Memory B cell (primary cell): ENCODE data around the gene LPCAT2.
"Not testable (repeated sequence)": the region's sequence is repeated elsewhere in the genome, so short reads cannot be mapped to it uniquely, and the experiment has no call there.

ENCODE experiments used
- ATAC-seq: fragments of 150-1000 bp; cut with Tn5 transposase; 2 replicates; pipeline ENCODE4 v1.10.0; 2021; ENCODE audit warnings: low read depth, mild to moderate bottlenecking, moderate library complexity
- DNase-seq, 2 donors: peaks; one replicate each; pipeline ENCODE4 v3.0.0; 2022; ENCODE audit warnings: low spot score in 2 of 2
- H3K27ac Mint-ChIP-seq: one replicate; pipeline ENCODE4 v1.8.0; 2022; ENCODE audit warnings: mild to moderate bottlenecking, moderate library complexity, mixed read lengths
- H3K27me3 Mint-ChIP-seq: one replicate; pipeline ENCODE4 v1.8.0; 2022; ENCODE audit warnings: mixed read lengths
- H3K36me3 Mint-ChIP-seq: one replicate; pipeline ENCODE4 v1.8.0; 2022; ENCODE audit warnings: mild to moderate bottlenecking, mixed read lengths
- H3K4me1 Mint-ChIP-seq: one replicate; pipeline ENCODE4 v1.8.0; 2022; ENCODE audit warnings: mixed read lengths
- H3K4me3 Mint-ChIP-seq: one replicate; pipeline ENCODE4 v1.8.0; 2022; ENCODE audit warnings: mild to moderate bottlenecking, moderate library complexity, mixed read lengths
- H3K9me3 Mint-ChIP-seq: one replicate; pipeline ENCODE4 v1.8.0; 2022; ENCODE audit warnings: mixed read lengths

The LPCAT2 gene

DNA sequence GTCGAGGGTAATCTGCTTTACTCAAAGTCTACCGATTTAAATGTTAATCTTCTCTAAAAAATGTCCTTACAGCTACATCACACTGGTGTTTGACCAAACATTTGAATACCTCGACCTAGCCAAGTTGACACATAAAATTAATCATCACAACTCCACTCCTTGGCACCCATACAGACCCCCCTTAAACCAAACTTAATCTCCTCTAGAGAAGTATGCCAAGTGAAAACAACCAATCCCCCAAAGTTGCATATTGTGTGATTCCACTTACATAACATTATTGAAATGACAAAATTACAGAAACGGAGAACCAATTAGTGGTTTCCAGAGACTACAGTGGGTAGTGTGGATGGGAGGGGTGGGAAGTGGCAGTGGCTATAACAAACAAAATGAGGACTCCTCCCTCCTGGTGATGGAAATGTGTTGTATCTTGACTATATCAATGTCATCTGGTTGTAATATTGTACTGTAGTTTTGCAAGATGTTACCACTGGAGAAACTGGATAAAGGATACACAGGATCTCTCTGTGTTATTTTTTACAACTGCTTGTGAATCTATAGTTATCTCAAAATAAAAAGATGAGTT lies 97.0 kb downstream of the LPCAT2 start:
- DNase-seq, result no peak
- no peak overlapping the region for H3K27ac Mint-ChIP-seq
- no peaks in the 10 kb centered on the region for H3K27me3 Mint-ChIP-seq
- no peaks in the 10 kb centered on the region for H3K36me3 Mint-ChIP-seq
- ATAC-seq, result no peak
- H3K4me3 Mint-ChIP-seq, result no peak overlapping the region
- no peaks in the 10 kb centered on the region for H3K4me1 Mint-ChIP-seq
- peaks cover 15% of the 10 kb centered on the region for H3K9me3 Mint-ChIP-seq

DNA sequence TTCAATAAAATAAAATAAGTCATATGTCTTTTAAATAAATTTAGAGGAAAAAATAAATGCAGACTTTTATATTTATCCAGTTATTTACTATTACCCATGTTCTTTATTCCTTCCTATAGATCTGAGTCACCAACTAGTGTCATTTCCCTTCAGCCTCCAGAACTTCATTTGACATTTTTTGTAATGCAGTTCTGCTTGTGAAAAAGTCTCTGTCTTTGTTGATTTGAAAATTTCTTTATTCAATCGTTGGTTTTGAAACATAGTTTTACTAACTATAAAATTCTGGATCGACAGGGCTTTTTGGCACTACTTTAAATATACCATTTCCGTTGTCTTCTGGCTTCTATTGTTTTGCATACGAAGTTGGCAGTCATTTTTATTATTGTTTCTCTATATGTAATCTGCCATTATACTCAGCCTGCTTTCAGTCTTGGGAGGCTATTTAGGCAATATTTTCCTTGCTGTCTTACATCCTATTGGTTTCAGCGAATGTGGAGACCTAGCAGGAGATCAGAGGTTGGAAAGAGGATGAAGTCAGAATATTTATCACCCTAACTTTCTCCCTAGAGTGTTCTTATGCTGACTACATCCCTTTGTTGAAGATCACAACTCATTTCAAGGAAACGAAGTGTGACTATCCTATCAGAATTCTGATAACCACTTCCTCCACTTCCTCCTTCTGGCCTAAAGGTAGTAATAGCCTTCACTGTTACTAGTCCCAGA lies 104.9 kb downstream of the LPCAT2 start:
- ATAC-seq (no peak), DNase-seq (no peak)
- Mint-ChIP-seq H3K27ac (no peak overlapping the region), H3K4me1 (no peaks in the 10 kb centered on the region), H3K36me3 (no peaks in the 10 kb centered on the region), H3K27me3 (peaks cover 2% of the 10 kb centered on the region), H3K9me3 (peaks cover 16% of the 10 kb centered on the region), H3K4me3 (no peak overlapping the region)

DNA sequence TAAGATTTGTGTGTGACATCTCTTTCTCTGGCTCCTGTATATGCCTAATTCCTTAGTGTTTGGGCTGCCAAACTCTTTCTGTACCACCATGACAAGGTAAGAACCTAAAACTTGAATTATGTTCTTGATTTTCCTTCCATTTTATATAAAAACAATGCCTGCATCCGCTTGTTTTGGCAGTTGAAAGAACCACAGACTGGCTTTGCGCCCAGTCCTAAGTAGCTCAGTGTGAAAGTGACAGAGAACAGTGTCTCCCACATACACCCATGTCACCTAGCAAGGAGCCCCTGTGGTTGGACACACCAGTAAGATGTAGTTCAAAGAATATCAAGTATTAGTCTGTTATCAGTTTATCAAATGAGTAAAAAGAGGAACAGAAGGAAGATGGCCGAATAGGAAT lies 106.2 kb downstream of the LPCAT2 start:
- Mint-ChIP-seq H3K4me3 (no peak overlapping the region), H3K27me3 (peaks cover 2% of the 10 kb centered on the region), H3K4me1 (no peaks in the 10 kb centered on the region), H3K9me3 (peaks cover 15% of the 10 kb centered on the region), H3K36me3 (no peaks in the 10 kb centered on the region), H3K27ac (no peak overlapping the region)
- DNase-seq (no peak), ATAC-seq (no peak)

DNA sequence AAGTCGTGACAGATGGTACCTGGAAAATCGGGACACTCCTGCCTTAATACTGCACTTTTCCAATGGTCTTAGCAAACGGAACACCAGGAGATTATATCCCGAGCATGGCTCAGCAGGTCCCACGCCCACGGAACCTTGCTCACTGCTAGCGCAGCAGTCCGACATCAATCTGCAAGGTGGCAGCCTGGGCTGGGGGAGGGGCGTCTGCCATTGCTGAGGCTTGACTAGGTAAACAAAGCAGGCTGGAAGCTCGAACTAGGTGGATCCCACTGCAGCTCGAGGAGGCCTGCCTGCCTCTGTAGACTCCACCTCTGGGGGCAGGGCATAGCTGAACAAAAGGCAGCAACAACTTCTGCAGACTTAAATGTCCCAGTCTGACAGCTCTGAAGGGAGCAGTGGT lies 106.8 kb downstream of the LPCAT2 start:
- H3K27me3 Mint-ChIP-seq, H3K4me3 Mint-ChIP-seq, H3K4me1 Mint-ChIP-seq, H3K36me3 Mint-ChIP-seq, DNase-seq, ATAC-seq, H3K27ac Mint-ChIP-seq: not testable (repeated sequence)
- peaks cover 10% of the 10 kb centered on the region for H3K9me3 Mint-ChIP-seq

DNA sequence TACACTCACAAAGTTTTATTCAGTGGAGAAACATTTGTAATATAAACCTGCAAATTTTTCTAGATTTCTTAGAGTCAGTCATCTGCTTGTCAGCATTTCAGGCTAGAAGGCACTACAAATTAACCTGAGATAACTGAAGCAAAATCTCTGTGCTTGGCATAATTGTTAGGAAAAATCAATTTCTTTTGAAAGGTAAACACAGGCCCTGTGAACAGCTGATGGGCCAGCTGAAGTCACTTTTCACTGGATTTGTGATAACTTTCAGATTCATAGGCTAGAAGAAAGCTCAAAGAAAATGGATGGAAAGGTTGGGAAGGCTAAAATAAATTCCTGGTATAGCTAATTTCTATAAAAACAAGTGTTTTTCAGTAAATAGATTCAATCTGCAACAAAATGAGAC lies 112.9 kb downstream of the LPCAT2 start:
- DNase-seq (no peak), ATAC-seq (no peak)
- Mint-ChIP-seq H3K36me3 (no peaks in the 10 kb centered on the region), H3K27ac (no peak overlapping the region), H3K4me3 (no peak overlapping the region), H3K9me3 (peaks cover 9% of the 10 kb centered on the region), H3K27me3 (no peaks in the 10 kb centered on the region), H3K4me1 (no peaks in the 10 kb centered on the region)

DNA sequence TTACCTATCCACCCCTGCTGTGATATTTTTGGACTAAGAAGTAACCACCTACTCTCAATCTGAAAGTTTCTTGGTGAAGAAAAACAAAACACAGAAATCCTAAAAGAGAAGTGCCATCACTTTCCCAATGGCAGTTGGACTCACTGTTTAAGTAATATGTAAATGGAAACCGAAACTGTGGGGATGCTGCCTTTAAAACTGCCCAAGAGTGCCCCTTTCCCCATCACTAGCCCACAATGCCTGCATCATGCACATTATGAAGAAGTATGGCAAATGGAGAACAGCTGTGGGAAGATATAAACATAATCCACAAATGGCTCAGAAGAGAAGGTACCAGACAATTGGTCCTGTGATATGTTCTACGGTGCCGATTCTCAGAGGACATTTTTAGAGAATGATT lies 113.4 kb downstream of the LPCAT2 start:
- Mint-ChIP-seq H3K27me3 (no peaks in the 10 kb centered on the region), H3K4me3 (no peak overlapping the region), H3K36me3 (no peaks in the 10 kb centered on the region), H3K9me3 (peaks cover 7% of the 10 kb centered on the region), H3K27ac (no peak overlapping the region), H3K4me1 (no peaks in the 10 kb centered on the region)
- DNase-seq, result no peak
- ATAC-seq, result no peak

DNA sequence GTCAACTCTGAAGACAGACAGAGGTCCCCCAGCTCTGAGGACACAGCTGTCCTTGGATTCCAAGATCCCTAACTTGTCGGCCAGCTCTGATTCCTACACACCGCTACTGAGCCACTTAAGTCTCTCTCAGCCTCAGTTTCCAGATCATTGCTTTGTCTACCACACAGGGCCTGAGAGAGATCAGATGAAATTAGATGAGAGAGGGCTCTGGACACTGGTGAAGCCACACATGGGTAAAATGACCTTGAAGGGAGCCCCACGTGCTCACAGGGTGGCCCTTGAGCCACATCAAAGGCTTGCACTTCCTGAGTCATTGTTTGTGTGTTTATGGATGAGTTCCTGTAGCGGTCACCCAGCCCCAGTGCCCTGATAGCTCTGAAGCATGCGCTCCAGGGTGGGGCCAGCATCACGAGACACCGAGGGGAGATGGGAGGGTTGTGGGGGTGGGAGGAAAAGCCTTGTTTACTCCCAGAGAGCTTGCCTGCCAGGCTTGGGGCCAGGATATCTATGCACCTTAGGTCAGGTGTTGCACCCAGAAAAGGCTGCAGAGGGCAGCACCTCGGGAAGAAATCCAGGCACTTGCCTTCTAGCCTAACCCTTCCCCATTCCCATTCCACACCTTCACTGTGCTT lies 114.2 kb downstream of the LPCAT2 start:
- no peak for DNase-seq
- ATAC-seq, result no peak
- Mint-ChIP-seq H3K36me3 (no peaks in the 10 kb centered on the region), H3K9me3 (peaks cover 7% of the 10 kb centered on the region), H3K4me3 (no peak overlapping the region), H3K4me1 (no peaks in the 10 kb centered on the region), H3K27me3 (no peaks in the 10 kb centered on the region), H3K27ac (no peak overlapping the region)

DNA sequence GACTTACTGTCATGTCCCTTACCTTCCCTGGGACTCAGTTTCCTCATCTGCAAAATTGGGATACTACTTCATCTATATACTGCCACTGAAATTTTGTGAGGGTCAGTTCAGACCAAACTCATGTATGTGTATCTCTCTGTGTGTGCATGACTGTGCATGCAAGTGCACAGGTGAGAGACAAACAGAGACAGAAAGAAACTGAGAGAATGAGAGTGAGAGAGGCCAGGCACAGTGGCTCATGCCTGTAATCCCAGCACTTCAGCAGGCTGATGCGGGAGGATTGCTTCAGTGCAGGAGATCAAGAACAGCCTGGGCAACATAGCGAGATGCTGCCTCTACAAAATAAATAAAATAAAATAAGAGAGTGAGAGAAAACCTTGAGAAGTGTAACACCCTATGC lies 114.8 kb downstream of the LPCAT2 start:
- Mint-ChIP-seq H3K36me3 (no peaks in the 10 kb centered on the region), H3K27me3 (no peaks in the 10 kb centered on the region), H3K27ac (no peak overlapping the region), H3K4me3 (no peak overlapping the region), H3K4me1 (no peaks in the 10 kb centered on the region), H3K9me3 (peaks cover 6% of the 10 kb centered on the region)
- DNase-seq (no peak), ATAC-seq (no peak)

DNA sequence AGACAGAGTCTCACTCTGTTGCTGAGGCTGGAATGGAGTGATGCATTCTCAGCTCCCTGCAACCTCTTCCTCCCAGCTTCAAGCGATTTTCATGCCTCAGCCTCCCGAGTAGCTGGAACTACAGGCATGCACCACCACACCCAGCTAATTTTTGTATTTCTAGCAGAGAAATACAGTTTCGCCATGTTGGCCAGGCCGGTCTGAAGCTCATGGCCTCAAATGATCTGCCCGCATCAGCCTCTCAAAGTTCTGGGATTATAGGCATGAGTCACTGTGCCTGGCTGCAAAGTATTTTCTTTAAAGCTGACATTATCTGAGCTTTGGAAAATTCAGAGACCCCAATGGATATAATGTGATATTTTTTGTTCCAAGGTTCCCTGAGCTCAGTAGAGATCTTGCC lies 115.8 kb downstream of the LPCAT2 start:
- DNase-seq, result no peak
- Mint-ChIP-seq H3K4me3 (no peak overlapping the region), H3K4me1 (no peaks in the 10 kb centered on the region), H3K27ac (no peak overlapping the region), H3K36me3 (no peaks in the 10 kb centered on the region), H3K9me3 (peaks cover 3% of the 10 kb centered on the region), H3K27me3 (no peaks in the 10 kb centered on the region)
- ATAC-seq, result no peak

DNA sequence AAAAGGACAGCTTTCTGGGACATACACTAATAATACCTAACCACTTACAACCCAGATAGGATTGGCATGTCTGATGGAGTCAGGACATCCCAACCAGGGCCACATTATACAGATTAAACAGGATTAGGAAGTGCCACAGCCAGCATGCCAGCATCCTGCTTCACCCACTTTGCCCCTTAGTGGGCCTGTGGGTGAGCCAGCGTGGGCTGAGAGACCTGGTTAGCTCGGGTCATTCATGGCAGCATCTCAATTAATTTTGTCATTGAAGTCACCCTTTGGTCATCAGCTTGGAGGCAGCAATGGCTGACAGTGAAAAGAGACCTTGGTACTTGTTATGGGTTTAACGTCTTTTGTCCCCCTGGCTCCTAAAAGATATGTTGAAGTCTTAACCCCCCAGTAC lies 117.0 kb downstream of the LPCAT2 start:
- Mint-ChIP-seq H3K9me3 (peaks cover 1% of the 10 kb centered on the region), H3K4me1 (no peaks in the 10 kb centered on the region), H3K4me3 (no peak overlapping the region), H3K36me3 (no peaks in the 10 kb centered on the region), H3K27me3 (peaks cover 3% of the 10 kb centered on the region), H3K27ac (no peak overlapping the region)
- DNase-seq, result no peak
- ATAC-seq, result no peak

DNA sequence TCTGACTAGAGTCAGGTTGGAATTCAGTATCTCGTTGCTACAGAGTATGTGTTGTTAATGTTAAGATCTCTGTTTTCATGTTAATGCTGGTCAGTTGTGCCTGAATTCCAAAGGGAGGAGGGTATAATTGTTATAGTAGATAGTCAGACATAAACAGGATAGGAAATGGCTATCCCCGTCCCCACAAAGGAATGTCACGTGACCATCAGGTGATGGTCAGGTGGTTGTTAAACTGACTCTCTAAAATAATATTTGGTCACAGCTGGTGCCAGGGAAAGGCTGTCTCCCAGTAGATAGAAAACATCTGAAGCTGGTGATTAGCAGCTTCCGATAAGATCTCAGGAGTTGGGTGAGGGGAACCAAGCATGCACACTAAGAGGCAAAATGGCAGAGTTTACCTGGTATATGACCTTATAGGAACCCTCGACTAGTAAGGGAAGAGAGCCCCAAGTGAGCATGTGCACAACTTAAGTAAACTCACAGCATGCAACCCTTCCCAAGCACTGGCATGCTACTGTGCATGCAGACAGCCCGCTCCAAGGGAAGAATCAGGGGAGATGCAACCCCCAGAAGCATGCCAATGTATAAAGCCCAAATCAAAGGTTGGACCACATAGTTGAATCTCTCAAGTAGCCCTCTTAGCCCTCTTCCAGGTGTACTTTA lies 119.6 kb downstream of the LPCAT2 start:
- DNase-seq (no peak), ATAC-seq (no peak)
- H3K27ac Mint-ChIP-seq, result no peak overlapping the region
- no peaks in the 10 kb centered on the region for H3K4me1 Mint-ChIP-seq
- no peak overlapping the region for H3K4me3 Mint-ChIP-seq
- no peaks in the 10 kb centered on the region for H3K36me3 Mint-ChIP-seq
- H3K27me3 Mint-ChIP-seq, result peaks cover 3% of the 10 kb centered on the region
- H3K9me3 Mint-ChIP-seq, result peaks cover 1% of the 10 kb centered on the region

DNA sequence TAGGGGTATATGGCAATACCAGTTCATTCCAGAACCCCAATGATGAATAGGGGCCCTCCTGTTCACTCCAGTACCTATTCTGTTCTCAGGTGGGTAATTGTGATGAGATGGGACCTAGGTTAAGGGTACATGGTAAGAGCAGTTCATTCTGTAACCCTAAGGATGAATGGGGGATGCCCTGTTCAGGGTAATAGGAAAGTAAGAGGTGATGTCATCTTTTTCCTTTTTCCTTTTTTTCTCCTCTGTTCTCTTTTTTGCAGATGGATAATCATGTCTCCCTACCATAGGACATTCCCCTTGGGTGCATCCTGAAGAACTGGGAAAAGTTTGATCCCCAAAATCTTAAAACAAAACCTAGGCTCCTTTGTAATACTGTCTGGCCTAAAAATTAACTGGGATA lies 121.9 kb downstream of the LPCAT2 start:
- DNase-seq (no peak), ATAC-seq (no peak)
- no peaks in the 10 kb centered on the region for H3K4me1 Mint-ChIP-seq
- H3K9me3 Mint-ChIP-seq, result no peaks in the 10 kb centered on the region
- H3K27ac Mint-ChIP-seq, result no peak overlapping the region
- H3K36me3 Mint-ChIP-seq, result no peaks in the 10 kb centered on the region
- no peak overlapping the region for H3K4me3 Mint-ChIP-seq
- peaks cover 4% of the 10 kb centered on the region for H3K27me3 Mint-ChIP-seq

DNA sequence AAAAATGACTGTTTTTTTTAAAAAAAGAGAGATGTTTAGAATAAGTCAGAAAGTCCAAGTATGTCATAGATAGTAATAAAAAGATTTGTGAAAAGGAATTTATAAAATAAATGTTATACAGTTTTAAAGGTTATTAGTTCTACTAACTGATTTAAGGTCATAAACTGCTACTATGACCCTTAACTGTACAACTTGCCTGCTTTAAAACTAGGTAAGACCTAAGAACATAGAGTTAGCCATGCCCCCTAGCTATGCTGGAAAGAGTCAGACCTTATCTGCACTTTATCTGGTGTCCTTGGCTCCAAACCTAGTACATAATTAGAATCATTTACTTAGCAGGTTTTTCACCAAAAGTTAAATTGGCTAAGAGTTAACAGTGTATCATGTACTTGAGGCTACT lies 123.4 kb downstream of the LPCAT2 start:
- Mint-ChIP-seq H3K9me3 (no peaks in the 10 kb centered on the region), H3K4me1 (no peaks in the 10 kb centered on the region), H3K27me3 (peaks cover 8% of the 10 kb centered on the region), H3K4me3 (no peak overlapping the region), H3K36me3 (no peaks in the 10 kb centered on the region), H3K27ac (no peak overlapping the region)
- ATAC-seq, result no peak
- DNase-seq, result no peak

DNA sequence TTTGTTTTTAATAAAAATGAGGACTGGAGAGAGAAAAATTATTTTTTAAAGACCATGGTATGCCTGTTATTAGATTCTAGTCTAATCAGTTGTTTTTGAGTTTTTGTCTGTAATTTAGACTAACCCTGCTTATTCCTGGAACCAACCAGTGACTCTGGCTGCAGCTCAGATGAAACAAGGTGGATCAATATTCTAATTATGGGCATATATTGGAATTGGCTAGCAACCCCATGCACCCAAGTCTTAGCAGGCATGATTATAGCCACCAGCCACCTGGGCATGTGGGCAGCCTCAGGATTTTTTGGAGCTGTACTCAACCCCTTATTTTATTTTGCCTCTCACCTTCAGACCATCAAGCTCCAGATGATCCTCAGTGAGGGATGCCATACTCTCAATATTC lies 125.3 kb downstream of the LPCAT2 start:
- Mint-ChIP-seq H3K4me3 (no peak overlapping the region), H3K27ac (no peak overlapping the region), H3K27me3 (peaks cover 8% of the 10 kb centered on the region), H3K9me3 (no peaks in the 10 kb centered on the region), H3K36me3 (no peaks in the 10 kb centered on the region), H3K4me1 (no peaks in the 10 kb centered on the region)
- DNase-seq (no peak), ATAC-seq (no peak)
